ENCODE measurements around the gene MAST2.

GRCh38 chr1:45969866-45970265, 166.5 kb downstream of the MAST2 start:
- TF ChIP-seq CTCF (IDR thresholded peaks at IDR 0.05) (no peak), POLR2A (IDR thresholded peaks at IDR 0.05) (no peak)

Measured in upper lobe of left lung (tissue), 4 donors.